K562 (cell line): ENCODE measurements around the gene ABCG1. TPM values are rescaled to one million over a fixed set of nuclear protein-coding genes. Genes with fewer than 3 reads are reported as not detected.

Source experiments
- ATAC-seq: fragments of 200-7000 bp; cut with Tn5 transposase; 3 replicates; pipeline ENCODE4 v1.9.1; 2020; ENCODE audit warnings: moderate library complexity
- BruUV-seq: library from RNA; stranded (reverse); fragments of 400-500 nt; replicated peaks from 2 replicates; lab custom pipeline; 2021; lab: Mats Ljungman, UMichigan
- CTCF ChIA-PET: fragments of 300-600 bp; formaldehyde crosslinking; extraction: SDS; loops from one replicate; lab custom pipeline; 2021; ENCODE audit warnings: low intra/inter-chr PET ratio; lab: Yijun Ruan, JAX
- POLR2A ChIA-PET: fragments of 300-600, 350-650 bp; sonication (Branson Sonifier 250); formaldehyde crosslinking; extraction: SDS; loops from one replicate; lab custom pipeline; 2021; ENCODE audit warnings: antibody characterized with exemption, inconsistent platforms; lab: Yijun Ruan, JAX
- DNase-seq, 4 experiments: peaks; one replicate each; pipeline versions ENCODE4 v3.0.0 to v3.0.0-alpha.2; 2011 to 2018; ENCODE audit warnings: low spot score in 3 of 4, mixed read lengths in 3 of 4; ENCODE audit errors: extremely low read depth in 1 of 4
- FAIRE-seq: peaks from 2 replicates; lab custom pipeline; 2011; peaks lifted over from hg19 to GRCh38; lab: Jason Lieb, UNC
- H2AFZ ChIP-seq: 2 replicates; pipeline ENCODE4 v1.6.0; 2011; ENCODE audit warnings: low read depth, low read length, control low read depth, inconsistent platforms
- H3K27ac ChIP-seq: fragments of 200-600 bp; 3 replicates; pipeline ENCODE4 v1.8.0; 2011; ENCODE audit warnings: low read depth, mild to moderate bottlenecking, control low read depth, inconsistent platforms, low read length, moderate library complexity, mixed read lengths; ENCODE audit errors: extremely low read depth
- H3K27me3 ChIP-seq, 2 experiments: fragments of 300-600 bp in 1 of 2; 2 replicates in 1 of 2; 3 replicates in 1 of 2; pipeline versions ENCODE4 v1.6.0 to v1.8.0; 2011; ENCODE audit warnings: inconsistent platforms in 2 of 2, low read length in 2 of 2, mild to moderate bottlenecking in 1 of 2, mixed read lengths in 1 of 2, moderate library complexity in 1 of 2; ENCODE audit not compliant: control insufficient read depth in 2 of 2, insufficient read depth in 2 of 2
- H3K36me3 ChIP-seq: fragments of 300-600 bp; 3 replicates; pipeline ENCODE4 v1.8.0; 2011; ENCODE audit warnings: mild to moderate bottlenecking, low read length, inconsistent platforms; ENCODE audit not compliant: control insufficient read depth, insufficient read depth
- H3K4me1 ChIP-seq, 2 experiments: fragments of 200-600 bp in 1 of 2; replicated peaks in 1 of 2; 2 replicates in 1 of 2; 3 replicates in 1 of 2; pipeline versions ENCODE4 v1.5.1 to v1.8.0; 2011; ENCODE audit warnings: inconsistent platforms in 2 of 2, low read length in 2 of 2, mild to moderate bottlenecking in 1 of 2, mixed read lengths in 1 of 2, moderate library complexity in 1 of 2; ENCODE audit not compliant: control insufficient read depth in 2 of 2, insufficient read depth in 2 of 2
- H3K4me2 ChIP-seq: 2 replicates; pipeline ENCODE4 v1.6.1; 2011; ENCODE audit warnings: low read length, control low read depth, inconsistent platforms, mixed read lengths; ENCODE audit not compliant: insufficient read depth
- H3K4me3 ChIP-seq: fragments of 200-600 bp; sonication (generic), shearing (Covaris generic); 2 replicates; pipeline ENCODE4 v1.5.1; 2016; ENCODE audit warnings: control low read depth, inconsistent platforms
- H3K79me2 ChIP-seq: fragments of 200-600 bp; 3 replicates; pipeline ENCODE4 v1.8.0; 2011; ENCODE audit warnings: low read length, inconsistent platforms; ENCODE audit not compliant: control insufficient read depth, insufficient read depth
- H3K9ac ChIP-seq, 2 experiments: 2 replicates each; pipeline versions ENCODE4 v1.6.0 to v1.6.1; 2011; ENCODE audit warnings: low read depth in 2 of 2, low read length in 2 of 2, control low read depth in 1 of 2, inconsistent platforms in 1 of 2, mild to moderate bottlenecking in 1 of 2, mixed read lengths in 1 of 2; ENCODE audit not compliant: insufficient read depth in 1 of 2
- H3K9me1 ChIP-seq: one replicate; pipeline ENCODE4 v1.6.0; 2011; ENCODE audit warnings: inconsistent platforms, mild to moderate bottlenecking, low read length, moderate library complexity; ENCODE audit not compliant: control insufficient read depth, insufficient read depth
- H3K9me3 ChIP-seq: replicated peaks from 2 replicates; pipeline ENCODE4 v1.5.1; 2011; ENCODE audit warnings: low read depth, low read length, inconsistent platforms; ENCODE audit not compliant: control insufficient read depth, insufficient read depth
- H4K20me1 ChIP-seq: replicated peaks from 2 replicates; pipeline ENCODE4 v1.6.1; 2011; ENCODE audit warnings: low read length, inconsistent platforms, mixed read lengths; ENCODE audit not compliant: control insufficient read depth, insufficient read depth
- PYGO2 ChIP-seq: fragments of 450-650 bp; IDR thresholded peaks from 2 replicates; pipeline ENCODE4 v1.6.1; 2016; ENCODE audit warnings: mild to moderate bottlenecking, missing genetic modification characterization, moderate library complexity, missing compliant biosample characterization
- RAD21 ChIP-seq, 2 experiments: fragments of 250-450 bp in 1 of 2; fragments of 450-650 bp in 1 of 2; sonication (Bioruptor Pico) in 1 of 2; formaldehyde crosslinking in 1 of 2; IDR thresholded peaks in 1 of 2; conservative IDR thresholded peaks in 1 of 2; 2 replicates each; pipeline versions ENCODE4 v1.4.0 to v1.8.0; 2020 to 2022; ENCODE audit warnings: mild to moderate bottlenecking in 2 of 2, moderate library complexity in 1 of 2
- ZNF584 ChIP-seq: fragments of 200-800 bp; sonication (Bioruptor generic); IDR thresholded peaks from 2 replicates; pipeline ENCODE4 v1.6.1; 2016; ENCODE audit warnings: low read depth, mild to moderate bottlenecking, missing genetic modification characterization, missing compliant biosample characterization
- WGBS: fragments of 100-300 bp; shearing (Covaris generic); methylation state at CpG from one replicate; pipeline ENCODE4 v1.1.6; 2016; ENCODE audit warnings: low coverage, mixed read lengths; ENCODE audit not compliant: insufficient coverage; ENCODE audit errors: missing lambda C conversion rate; 5-methylcytosine and 5-hydroxymethylcytosine counted together
- in situ Hi-C: fragments of 300-500 bp; cut with MboI; formaldehyde crosslinking; loops from 4 replicates; pipeline ENCODE4 v1.15.0; 2018; ENCODE audit warnings: inconsistent platforms, mixed read lengths
- intact Hi-C: fragments of 100-400 bp; cut with micrococcal nuclease; formaldehyde crosslinking; loops from 2 replicates; pipeline ENCODE4 v1.14.2; 2022
- polyA plus RNA-seq, 8 experiments: library from polyadenylated mRNA; depleted of rRNA in 4 of 8; stranded (reverse) in 5 of 8; unstranded in 3 of 8; fragments of >200 nt; fragmentation: Nextera tagmentation in 2 of 8; fragmentation: Illumina TruSeq in 1 of 8; extraction: Ambion mirVana in 2 of 8; extraction: Trizol in 1 of 8; gene quantifications; 2 replicates each; pipeline versions ENCODE4 v1.2.1 to v1.2.3, GENCODE V29; 2011 to 2014; ENCODE audit warnings: inconsistent platforms in 1 of 8, missing spikeins in 1 of 8
- total RNA-seq, 7 experiments: library from RNA; depleted of rRNA in 6 of 7; stranded (reverse); fragments of >200 nt in 6 of 7; fragmentation: Illumina TruSeq in 2 of 7; extraction: Trizol in 2 of 7; gene quantifications; 2 replicates each; pipeline versions ENCODE4 v1.2.1 to v1.2.3, GENCODE V29; 2011 to 2021; ENCODE audit warnings: low replicate concordance in 1 of 7
- TF ChIP-seq, protein P1 (sequence below), 2 experiments: fragments of 450-650 bp; formaldehyde crosslinking in 1 of 2; IDR thresholded peaks; 2 replicates each; pipeline versions ENCODE4 v1.4.0 to v1.6.1; 2014 to 2020; ENCODE audit warnings: mild to moderate bottlenecking in 2 of 2, borderline replicate concordance in 1 of 2, low read depth in 1 of 2

ABCG1 gene
- total and polyA plus RNA-seq, 9 of the 15 experiments (the other 6 are each of a cell fraction or from before 2014, with no cell fraction given): 0.04 to 0.09 TPM; not detected in 7

DNA sequence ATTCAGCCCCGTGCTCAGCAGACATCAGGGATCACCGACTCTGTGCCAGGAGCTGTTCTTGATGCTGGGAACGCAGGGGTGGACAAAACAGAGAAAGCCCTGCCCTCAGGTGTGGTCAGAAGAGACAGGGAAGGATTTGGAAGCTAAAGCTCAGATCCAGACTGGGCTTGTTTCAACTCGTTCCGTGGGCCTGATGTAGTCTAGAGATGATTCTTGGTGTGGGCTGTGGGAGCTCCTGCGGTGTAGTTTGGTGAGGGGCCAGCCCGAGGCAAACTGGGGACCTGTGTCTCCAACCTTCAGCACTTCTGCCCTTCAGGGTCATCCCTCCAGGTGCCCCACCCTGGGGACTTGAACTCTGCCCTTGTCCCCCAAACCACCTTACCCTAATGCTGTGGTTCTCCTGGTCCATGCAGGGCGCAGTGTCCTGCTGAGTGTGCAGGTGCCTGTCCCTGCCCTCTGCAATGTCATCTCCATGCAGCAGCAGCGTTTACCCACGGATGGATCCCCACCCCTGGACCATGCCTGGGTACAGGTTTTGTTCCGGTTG lies 17.3 kb upstream of the ABCG1 start:
- TF ChIP-seq RAD21 (CRISPR knock-in tag; conservative IDR thresholded peaks at IDR 0.05 in 1 of 2, IDR thresholded peaks at IDR 0.05 in 1 of 2): no peak
- TF ChIP-seq, protein P1, sequence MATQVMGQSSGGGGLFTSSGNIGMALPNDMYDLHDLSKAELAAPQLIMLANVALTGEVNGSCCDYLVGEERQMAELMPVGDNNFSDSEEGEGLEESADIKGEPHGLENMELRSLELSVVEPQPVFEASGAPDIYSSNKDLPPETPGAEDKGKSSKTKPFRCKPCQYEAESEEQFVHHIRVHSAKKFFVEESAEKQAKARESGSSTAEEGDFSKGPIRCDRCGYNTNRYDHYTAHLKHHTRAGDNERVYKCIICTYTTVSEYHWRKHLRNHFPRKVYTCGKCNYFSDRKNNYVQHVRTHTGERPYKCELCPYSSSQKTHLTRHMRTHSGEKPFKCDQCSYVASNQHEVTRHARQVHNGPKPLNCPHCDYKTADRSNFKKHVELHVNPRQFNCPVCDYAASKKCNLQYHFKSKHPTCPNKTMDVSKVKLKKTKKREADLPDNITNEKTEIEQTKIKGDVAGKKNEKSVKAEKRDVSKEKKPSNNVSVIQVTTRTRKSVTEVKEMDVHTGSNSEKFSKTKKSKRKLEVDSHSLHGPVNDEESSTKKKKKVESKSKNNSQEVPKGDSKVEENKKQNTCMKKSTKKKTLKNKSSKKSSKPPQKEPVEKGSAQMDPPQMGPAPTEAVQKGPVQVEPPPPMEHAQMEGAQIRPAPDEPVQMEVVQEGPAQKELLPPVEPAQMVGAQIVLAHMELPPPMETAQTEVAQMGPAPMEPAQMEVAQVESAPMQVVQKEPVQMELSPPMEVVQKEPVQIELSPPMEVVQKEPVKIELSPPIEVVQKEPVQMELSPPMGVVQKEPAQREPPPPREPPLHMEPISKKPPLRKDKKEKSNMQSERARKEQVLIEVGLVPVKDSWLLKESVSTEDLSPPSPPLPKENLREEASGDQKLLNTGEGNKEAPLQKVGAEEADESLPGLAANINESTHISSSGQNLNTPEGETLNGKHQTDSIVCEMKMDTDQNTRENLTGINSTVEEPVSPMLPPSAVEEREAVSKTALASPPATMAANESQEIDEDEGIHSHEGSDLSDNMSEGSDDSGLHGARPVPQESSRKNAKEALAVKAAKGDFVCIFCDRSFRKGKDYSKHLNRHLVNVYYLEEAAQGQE (IDR thresholded peaks at IDR 0.05; ENCODE audit: borderline replicate concordance): peak; percentile 16; the same call in 1 of the 2 replicates
- TF ChIP-seq, protein P1 (CRISPR knock-in tag; IDR thresholded peaks at IDR 0.05; ENCODE audit: low read depth): no peak
- TF ChIP-seq PYGO2 (tag): no peak
- 0 out of 2 replicates have a peak, but pooled peaks have one; percentile 9 for TF ChIP-seq ZNF584 (CRISPR knock-in tag)
- TF ChIP-seq, all 486 proteins: peak for 2
- no peaks in the 10 kb centered on the region for H3K36me3 ChIP-seq
- intact Hi-C loops (no loop called here), in situ Hi-C loops (no loop called here)
- ChIA-PET CTCF (interaction anchor here (0.6 kb wide), 1 partner anchor 67 kb away, joined by 4 read pairs; no protein-coding TSS in a partner anchor), POLR2A (interaction anchor here (0.5 kb wide), 1 partner anchor 57 kb away, joined by 3 read pairs; no protein-coding TSS in a partner anchor)
- FAIRE-seq (no peak), ATAC-seq (peak; percentile 18; the same call in 1 of the 3 replicates), DNase-seq (no peak)
- no peaks in the 10 kb centered on the region for H3K79me2 ChIP-seq
- H3K4me3 ChIP-seq: no peak overlapping the region
- H3K27ac ChIP-seq: no peak overlapping the region
- no peaks in the 10 kb centered on the region for H3K9me1 ChIP-seq
- H3K27me3 ChIP-seq: peaks cover 0 to 24% of the 10 kb centered on the region in 2 experiments; a peak in 3 of 5 replicates
- H3K4me2 ChIP-seq: no peak overlapping the region
- WGBS: 1% methylated on average over 11 of the region's 11 CpGs
- H4K20me1 ChIP-seq: no peaks in the 10 kb centered on the region
- no peaks in the 10 kb centered on the region for H3K9me3 ChIP-seq
- peaks cover 0 to 3% of the 10 kb centered on the region in 2 experiments; a peak in 1 of 5 replicates for H3K4me1 ChIP-seq
- no peak overlapping the region for H3K9ac ChIP-seq
- BruUV-seq: no TSS peak
- no peak overlapping the region for H2AFZ ChIP-seq
